Measurements from ENCODE around the gene POMT2.

DNA sequence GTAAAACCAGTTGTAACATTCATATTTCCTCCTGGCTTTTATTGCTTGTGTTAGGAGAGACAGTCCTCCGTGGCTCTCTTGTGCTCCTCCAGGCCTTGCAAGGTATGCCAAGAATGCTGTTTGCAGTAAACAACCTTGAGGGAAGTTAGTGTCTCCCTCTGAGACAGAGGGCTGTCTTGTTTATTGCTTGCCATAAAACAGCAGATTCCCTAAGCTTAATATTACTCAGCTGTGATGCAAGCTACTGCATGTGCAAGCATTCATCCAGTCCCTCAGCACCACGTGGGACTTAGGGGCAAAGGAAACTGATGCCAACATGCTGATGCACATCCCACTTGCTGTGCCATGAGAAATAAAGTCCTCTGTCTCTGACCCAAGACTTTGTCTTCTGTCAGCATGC is 6.6 kb downstream of the POMT2 start:
- TF ChIP-seq EP300 (IDR thresholded peaks at IDR 0.05) = no peak
- TF ChIP-seq, protein P1, sequence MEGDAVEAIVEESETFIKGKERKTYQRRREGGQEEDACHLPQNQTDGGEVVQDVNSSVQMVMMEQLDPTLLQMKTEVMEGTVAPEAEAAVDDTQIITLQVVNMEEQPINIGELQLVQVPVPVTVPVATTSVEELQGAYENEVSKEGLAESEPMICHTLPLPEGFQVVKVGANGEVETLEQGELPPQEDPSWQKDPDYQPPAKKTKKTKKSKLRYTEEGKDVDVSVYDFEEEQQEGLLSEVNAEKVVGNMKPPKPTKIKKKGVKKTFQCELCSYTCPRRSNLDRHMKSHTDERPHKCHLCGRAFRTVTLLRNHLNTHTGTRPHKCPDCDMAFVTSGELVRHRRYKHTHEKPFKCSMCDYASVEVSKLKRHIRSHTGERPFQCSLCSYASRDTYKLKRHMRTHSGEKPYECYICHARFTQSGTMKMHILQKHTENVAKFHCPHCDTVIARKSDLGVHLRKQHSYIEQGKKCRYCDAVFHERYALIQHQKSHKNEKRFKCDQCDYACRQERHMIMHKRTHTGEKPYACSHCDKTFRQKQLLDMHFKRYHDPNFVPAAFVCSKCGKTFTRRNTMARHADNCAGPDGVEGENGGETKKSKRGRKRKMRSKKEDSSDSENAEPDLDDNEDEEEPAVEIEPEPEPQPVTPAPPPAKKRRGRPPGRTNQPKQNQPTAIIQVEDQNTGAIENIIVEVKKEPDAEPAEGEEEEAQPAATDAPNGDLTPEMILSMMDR (IDR thresholded peaks at IDR 0.05) = no peak
